Smooth muscle cell (in vitro differentiated cells): Measurements from ENCODE around the gene SLC16A3. TPM values are rescaled to one million over a fixed set of nuclear protein-coding genes. Genes with fewer than 3 reads are reported as not detected.

Source experiments
- DNase-seq: peaks from one replicate; lab custom pipeline; 2025; ENCODE audit not compliant: unreplicated experiment; lab: John Stamatoyannopoulos, UW
- H2AFZ ChIP-seq: fragments of 200-600 bp; sonication (generic); 2 replicates; pipeline ENCODE4 v1.6.0; 2016; ENCODE audit warnings: antibody characterized with exemption, low read depth, mild to moderate bottlenecking
- H3F3A ChIP-seq: fragments of 200-600 bp; sonication (generic); 2 replicates; pipeline ENCODE4 v1.6.0; 2017; ENCODE audit warnings: antibody characterized with exemption, low read depth
- H3K27ac ChIP-seq: fragments of 200-600 bp; sonication (generic); 2 replicates; pipeline ENCODE4 v1.5.1; 2016; ENCODE audit warnings: low read depth, mild to moderate bottlenecking
- H3K27me3 ChIP-seq: fragments of 200-600 bp; sonication (generic); 2 replicates; pipeline ENCODE4 v1.6.1; 2016; ENCODE audit warnings: low read depth, mild to moderate bottlenecking
- H3K36me3 ChIP-seq: fragments of 200-600 bp; sonication (generic); 2 replicates; pipeline ENCODE4 v1.5.1; 2016; ENCODE audit warnings: low read depth
- H3K4me1 ChIP-seq: fragments of 200-600 bp; sonication (generic); 2 replicates; pipeline ENCODE4 v1.5.1; 2016; ENCODE audit warnings: low read depth
- H3K4me2 ChIP-seq: fragments of 200-600 bp; sonication (generic); 2 replicates; pipeline ENCODE4 v1.6.0; 2016; ENCODE audit warnings: mild to moderate bottlenecking
- H3K4me3 ChIP-seq: fragments of 200-600 bp; sonication (generic); 2 replicates; pipeline ENCODE4 v1.5.1; 2016; ENCODE audit warnings: mild to moderate bottlenecking
- H3K79me2 ChIP-seq: fragments of 200-600 bp; sonication (generic); 2 replicates; pipeline ENCODE4 v1.6.0; 2016; ENCODE audit warnings: low read depth, mild to moderate bottlenecking
- H3K9ac ChIP-seq: fragments of 200-600 bp; sonication (generic); 2 replicates; pipeline ENCODE4 v1.6.0; 2016; ENCODE audit warnings: low read depth
- H3K9me3 ChIP-seq: fragments of 200-600 bp; sonication (generic); replicated peaks from 2 replicates; pipeline ENCODE4 v1.5.1; 2016; ENCODE audit warnings: low read depth
- H4K20me1 ChIP-seq: fragments of 200-600 bp; sonication (generic); 2 replicates; pipeline ENCODE4 v1.6.0; 2016; ENCODE audit warnings: low read depth
- CTCF ChIP-seq: fragments of 200-600 bp; sonication (generic); IDR thresholded peaks from 2 replicates; pipeline ENCODE4 v1.5.1; 2017; ENCODE audit warnings: borderline replicate concordance, mild to moderate bottlenecking, antibody characterized with exemption; ENCODE audit not compliant: insufficient read depth, poor library complexity, severe bottlenecking
- WGBS: methylation state at CpG from one replicate; pipeline ENCODE4 v1.1.7; 2016; ENCODE audit warnings: low lambda C conversion rate; 5-methylcytosine and 5-hydroxymethylcytosine counted together
- polyA plus RNA-seq: library from polyadenylated mRNA; unstranded; fragments of >200 nt; fragmentation: Nextera tagmentation; extraction: Ambion mirVana; gene quantifications from 2 replicates; pipeline ENCODE4 v1.2.1, GENCODE V29; 2016
- total RNA-seq: library from RNA; depleted of rRNA; stranded (reverse); fragments of >200 nt; gene quantifications from 2 replicates; pipeline ENCODE4 v1.2.3, GENCODE V29; 2014

Gene SLC16A3
- total and polyA plus RNA-seq, 2 experiments from 2014 or later: 83.3 to 180 TPM

GRCh38 chr17:82212331-82213250 is 16.3 kb upstream of the SLC16A3 start, which contains the start of gene CCDC57:
TSS of gene CCDC57 (minus strand) at chr17:82212842. CDS start at chr17:82201944, 10,898 bp downstream.
- H3K27ac ChIP-seq: peak within 1 kb of the TSS; percentile 97
- no peaks in the 10 kb centered on the region for H4K20me1 ChIP-seq
- peak within 1 kb of the TSS; percentile 97 for H3K9ac ChIP-seq
- H3K79me2 ChIP-seq: peaks cover 18% of the 10 kb centered on the region
- H3F3A ChIP-seq: peaks cover 8% of the 10 kb centered on the region
- H3K9me3 ChIP-seq: no peaks in the 10 kb centered on the region
- 1% methylated on average over 35 of the region's 116 CpGs for WGBS
- peaks cover 18% of the 10 kb centered on the region for H3K4me1 ChIP-seq
- no peaks in the 10 kb centered on the region for H3K36me3 ChIP-seq
- no peak for TF ChIP-seq CTCF
- H3K27me3 ChIP-seq: no peaks in the 10 kb centered on the region
- peak within 1 kb of the TSS; percentile 97 for H3K4me3 ChIP-seq
- H3K4me2 ChIP-seq: peak within 1 kb of the TSS; percentile 98
- peak; percentile 42 for DNase-seq
- peak within 1 kb of the TSS; percentile 80 for H2AFZ ChIP-seq

GRCh38 chr17:82213251-82214011 is 15.4 kb upstream of the SLC16A3 start:
- no peaks in the 10 kb centered on the region for H3K9me3 ChIP-seq
- peak overlapping the region; percentile 97 for H3K4me3 ChIP-seq
- DNase-seq: peak; percentile 52

DNA sequence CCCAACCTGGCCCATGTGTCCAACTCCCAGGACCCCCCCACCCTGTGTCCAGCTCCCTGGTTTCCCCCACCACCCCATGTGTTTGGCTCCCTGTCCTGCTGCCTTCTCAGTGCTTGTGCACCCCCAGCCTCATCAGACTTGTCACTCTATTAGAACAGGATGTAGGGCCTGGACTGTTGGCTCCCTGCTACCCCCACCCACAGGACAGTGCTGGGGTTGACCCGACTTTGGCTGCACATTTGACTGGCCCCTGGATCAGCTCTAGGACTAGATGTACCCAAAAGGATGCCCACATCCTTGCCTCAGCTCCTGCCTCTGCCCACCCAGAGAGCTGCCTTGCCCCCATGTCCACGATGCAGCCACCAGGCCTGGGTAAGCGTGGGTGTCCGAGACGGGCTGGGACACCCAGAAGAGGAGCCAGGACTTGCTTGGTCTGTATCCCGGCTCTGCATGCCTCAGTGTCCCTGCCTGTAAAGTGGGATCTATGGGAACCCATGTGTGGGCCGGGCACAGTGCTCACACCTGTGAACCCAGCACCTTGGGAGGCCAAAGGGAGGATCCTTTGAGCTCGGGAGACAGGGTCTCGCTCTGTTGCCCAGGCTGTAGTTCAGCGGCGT is 14.7 kb upstream of the SLC16A3 start:
- peaks cover 18% of the 10 kb centered on the region for H3K4me1 ChIP-seq

More at GRCh38 chr17:82213251-82214011, 15.4 kb upstream of the SLC16A3 start:
- Histone ChIP-seq H3K27me3 (no peaks in the 10 kb centered on the region), H2AFZ (peak overlapping the region; percentile 80), H3K4me1 (peaks cover 18% of the 10 kb centered on the region), H3K27ac (peak overlapping the region; percentile 97), H3K4me2 (peak overlapping the region; percentile 98), H3K9ac (peak overlapping the region; percentile 97), H4K20me1 (no peaks in the 10 kb centered on the region), H3K36me3 (no peaks in the 10 kb centered on the region), H3F3A (peaks cover 8% of the 10 kb centered on the region), H3K79me2 (peaks cover 20% of the 10 kb centered on the region)
- no peak for TF ChIP-seq CTCF
- WGBS: 2% methylated on average over 28 of the region's 37 CpGs

More for the DNA sequence above, 14.7 kb upstream of the SLC16A3 start:
- Histone ChIP-seq H3K79me2 (peaks cover 24% of the 10 kb centered on the region), H3K4me3 (no peak overlapping the region), H3K27me3 (no peaks in the 10 kb centered on the region), H3K27ac (peak overlapping the region; percentile 97), H4K20me1 (no peaks in the 10 kb centered on the region), H3K9ac (no peak overlapping the region), H3K36me3 (no peaks in the 10 kb centered on the region), H3K9me3 (no peaks in the 10 kb centered on the region), H2AFZ (no peak overlapping the region), H3K4me2 (no peak overlapping the region), H3F3A (peaks cover 8% of the 10 kb centered on the region)
- no peak for TF ChIP-seq CTCF
- 88% methylated on average over 11 of the region's 11 CpGs for WGBS
- DNase-seq: no peak
